HL-60/S4 treated with phorbol 12-myristate 13-acetate at 8.2 ng/mL for 4 days and 3 days (cell line): ENCODE measurements around the gene CACNA1D.
"Not testable (repeated sequence)": the region's sequence is repeated elsewhere in the genome, so short reads cannot be mapped to it uniquely, and the experiment has no call there.

Experiments
- in situ Hi-C: fragments of 300-500 bp; cut with MboI; formaldehyde crosslinking; loops from 2 replicates; pipeline ENCODE4 v1.15.0; 2022; ENCODE audit warnings: low sequenced_read_pairs

The CACNA1D gene

GRCh38 chr3:53570709-53571108, 76.3 kb downstream of the CACNA1D start:
- in situ Hi-C loops, result no loop called here

- in situ Hi-C loops, result no loop called here
Observed at GRCh38 chr3:53571264-53571663, 76.9 kb downstream of the CACNA1D start.

DNA sequence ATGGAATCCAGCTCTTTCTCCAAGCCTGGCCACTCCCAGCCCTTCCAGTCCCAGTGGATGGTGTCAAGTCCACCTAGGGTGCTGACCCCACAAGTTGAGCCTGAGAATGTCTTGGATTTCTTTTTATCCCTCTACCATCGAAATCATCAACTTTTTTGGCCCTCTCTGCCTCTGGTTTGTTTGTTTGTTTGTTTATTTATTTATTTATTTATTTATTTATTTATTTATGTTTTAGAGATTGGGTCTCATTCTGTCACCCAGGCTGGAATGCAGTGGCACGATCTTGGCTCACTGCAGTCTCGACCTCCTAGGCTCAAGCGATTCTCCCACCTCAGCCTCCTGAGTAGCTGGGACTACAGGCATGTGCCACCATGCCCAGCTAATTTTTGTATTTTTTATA, 77.8 kb downstream of the CACNA1D start:
- in situ Hi-C loops, result not testable (repeated sequence)

GRCh38 chr3:53577506-53577905, 83.1 kb downstream of the CACNA1D start:
- in situ Hi-C loops, result no loop called here

DNA sequence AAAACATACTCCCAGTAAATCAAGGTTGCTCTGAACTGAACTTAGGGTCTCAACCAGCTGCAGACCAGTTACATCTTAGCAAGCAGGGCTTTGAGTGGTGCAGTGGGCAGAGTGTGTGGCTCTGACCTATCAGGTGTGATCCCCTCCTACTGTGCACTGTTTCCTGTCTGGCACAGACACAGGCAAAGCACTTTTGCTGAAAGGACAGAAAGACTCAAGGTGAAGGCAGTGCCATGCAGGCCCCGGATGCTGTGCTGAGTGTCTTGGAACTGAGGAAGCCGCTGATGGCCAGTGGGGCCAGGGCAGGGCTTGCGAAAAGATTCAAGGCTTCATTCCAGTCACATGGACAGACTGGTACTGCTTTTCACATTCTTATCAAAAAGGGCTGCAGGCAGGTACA, 85.2 kb downstream of the CACNA1D start:
- in situ Hi-C loops, result no loop called here

GRCh38 chr3:53581671-53582070, 87.3 kb downstream of the CACNA1D start:
- in situ Hi-C loops, result no loop called here

GRCh38 chr3:53583161-53583690, 88.8 kb downstream of the CACNA1D start:
- in situ Hi-C loops, result no loop called here

DNA sequence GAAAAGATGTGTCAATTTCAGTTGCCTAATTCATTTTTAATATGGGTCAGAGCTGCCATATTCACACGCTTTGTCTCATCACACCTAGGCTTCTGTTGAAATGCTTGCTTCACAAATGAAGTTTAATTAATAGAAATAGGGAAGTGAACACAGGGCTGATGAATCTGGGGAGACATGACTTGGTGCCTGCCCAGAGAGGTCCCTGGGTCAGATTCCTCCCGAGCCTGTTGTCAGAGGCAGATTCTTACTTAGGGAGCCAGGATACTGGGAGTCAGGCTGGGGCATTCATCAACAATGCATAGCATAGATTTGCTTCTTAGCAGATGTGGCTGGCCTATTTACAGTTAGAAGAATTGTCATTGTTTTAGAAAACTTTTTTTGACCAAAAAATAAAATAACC, 90.6 kb downstream of the CACNA1D start:
- in situ Hi-C loops, result no loop called here

- in situ Hi-C loops, result no loop called here
Observed at GRCh38 chr3:53585627-53586026, 91.2 kb downstream of the CACNA1D start.

- in situ Hi-C loops, result no loop called here
Observed at GRCh38 chr3:53588122-53588521, 93.7 kb downstream of the CACNA1D start.

- in situ Hi-C loops, result no loop called here
Observed at GRCh38 chr3:53589201-53589600, 94.8 kb downstream of the CACNA1D start.

- in situ Hi-C loops, result no loop called here
Observed at GRCh38 chr3:53589806-53590205, 95.4 kb downstream of the CACNA1D start.

DNA sequence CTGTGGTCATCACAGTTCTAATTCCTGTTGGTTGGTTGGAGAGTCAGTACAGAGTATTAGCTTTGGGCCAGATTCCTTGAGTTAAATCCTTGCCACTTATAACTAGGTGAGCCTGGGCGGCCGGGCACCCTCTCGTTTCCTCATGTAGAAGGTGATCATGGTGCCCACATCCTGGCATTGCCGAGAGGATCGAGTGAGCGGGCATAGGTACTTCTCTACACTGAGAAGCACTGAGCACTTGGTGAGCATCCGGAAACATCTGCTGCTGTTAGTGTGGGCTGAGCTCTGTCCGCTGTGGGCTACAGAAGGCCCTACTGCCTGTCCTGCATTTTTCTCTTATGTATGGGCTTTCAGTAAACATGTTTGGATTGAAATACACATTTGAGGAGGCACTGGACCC, 96.2 kb downstream of the CACNA1D start:
- in situ Hi-C loops, result no loop called here

- in situ Hi-C loops, result no loop called here
Observed at GRCh38 chr3:53591646-53592045, 97.2 kb downstream of the CACNA1D start.

DNA sequence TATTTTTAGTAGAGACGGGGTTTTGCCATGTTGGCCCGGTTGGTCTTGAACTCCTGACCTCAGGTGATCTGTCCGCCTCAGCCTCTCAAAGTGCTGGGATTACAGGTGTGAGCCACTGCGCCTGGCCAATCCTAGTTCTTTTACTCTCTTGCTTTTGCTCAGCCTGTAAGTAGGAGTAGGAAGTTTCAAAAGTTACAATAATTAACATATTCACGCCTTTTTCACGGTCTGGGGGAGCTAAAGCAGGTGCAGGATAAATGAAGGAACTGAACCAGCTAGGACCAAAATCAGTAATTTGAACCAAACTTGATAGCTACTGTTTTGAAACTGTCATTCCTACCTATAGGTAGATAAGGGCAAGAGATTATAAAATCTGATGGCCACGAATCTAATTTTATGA, 98.5 kb downstream of the CACNA1D start:
- in situ Hi-C loops, result no loop called here

GRCh38 chr3:53593611-53594010, 99.2 kb downstream of the CACNA1D start:
- in situ Hi-C loops, result no loop called here

- in situ Hi-C loops, result no loop called here
Observed at GRCh38 chr3:53594276-53594675, 99.9 kb downstream of the CACNA1D start.

GRCh38 chr3:53595660-53596059, 101.2 kb downstream of the CACNA1D start:
- in situ Hi-C loops, result no loop called here

DNA sequence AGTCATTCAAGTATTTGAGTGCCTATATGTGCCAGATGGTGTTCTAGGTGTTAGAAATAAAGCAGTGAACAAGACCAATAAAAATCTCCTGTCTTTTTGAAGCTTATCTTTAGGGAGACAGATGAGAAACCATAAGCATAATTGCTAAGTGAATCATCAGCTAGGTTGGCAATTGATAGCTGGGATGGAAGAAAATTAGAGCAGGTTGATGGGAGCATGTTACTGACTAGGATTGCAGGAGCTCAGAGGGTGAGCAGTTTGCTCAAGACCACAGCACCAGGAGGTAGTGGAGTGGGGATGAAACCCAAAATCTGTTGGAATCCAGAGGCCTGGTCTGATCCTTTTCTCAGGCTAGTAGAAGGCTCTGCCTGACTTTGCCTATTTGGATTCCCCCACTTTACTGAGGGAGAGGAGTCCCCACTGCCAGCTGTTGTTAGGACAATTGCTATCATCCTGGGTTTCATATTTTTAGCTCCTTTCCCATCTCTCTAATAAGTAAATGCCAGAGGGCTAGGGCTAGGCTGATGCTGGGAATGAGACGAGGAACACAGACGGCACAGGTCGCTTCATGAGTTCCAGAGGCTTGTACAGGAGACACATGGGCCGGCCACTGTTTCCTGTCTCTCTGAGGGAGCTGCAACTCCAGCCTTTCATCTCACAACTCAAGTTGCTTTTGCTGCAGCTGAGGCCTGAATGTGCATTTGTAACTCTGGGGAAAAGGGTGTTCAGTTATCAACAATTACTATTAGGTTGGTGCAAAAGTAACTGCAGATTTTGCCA, 102.9 kb downstream of the CACNA1D start:
- in situ Hi-C loops, result no loop called here

DNA sequence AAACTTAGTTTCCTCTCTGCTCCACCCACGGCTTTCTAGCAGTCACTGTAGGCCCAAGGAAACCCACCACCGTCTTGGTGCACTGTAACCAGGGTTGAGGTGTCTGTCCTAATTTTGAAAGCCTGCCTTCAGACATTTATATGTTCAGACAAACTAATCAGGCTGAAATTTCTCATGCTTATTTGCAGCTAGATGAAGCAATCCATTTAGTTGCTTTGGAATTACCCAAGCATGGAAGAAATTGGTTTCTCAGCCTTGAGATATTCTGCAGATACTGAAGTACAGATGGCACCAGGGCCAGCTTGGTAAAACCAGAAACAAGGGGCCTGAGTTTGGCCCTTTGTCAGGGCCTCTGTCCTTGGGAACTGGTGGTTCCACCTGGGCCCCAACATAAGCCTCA, 105.4 kb downstream of the CACNA1D start:
- in situ Hi-C loops, result no loop called here

DNA sequence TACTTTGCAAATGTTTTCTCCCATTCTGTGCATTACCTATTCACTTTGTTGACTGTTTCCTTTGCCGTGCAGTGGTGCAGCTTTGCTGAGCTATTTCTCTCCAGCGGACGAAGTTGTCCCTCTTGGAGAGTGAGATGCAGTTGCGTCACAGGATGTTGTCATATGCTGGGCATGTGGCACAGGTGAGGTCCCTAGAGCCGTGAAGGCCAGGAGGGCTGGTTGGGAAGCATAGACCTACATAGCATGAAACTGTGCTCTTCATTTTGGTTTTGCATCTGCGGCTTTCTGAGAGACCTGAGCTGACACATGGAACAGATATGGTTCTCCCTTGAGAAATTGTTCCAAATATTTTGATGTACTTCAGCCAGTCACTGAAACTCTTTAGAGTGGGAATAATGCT, 108.5 kb downstream of the CACNA1D start:
- in situ Hi-C loops, result no loop called here

DNA sequence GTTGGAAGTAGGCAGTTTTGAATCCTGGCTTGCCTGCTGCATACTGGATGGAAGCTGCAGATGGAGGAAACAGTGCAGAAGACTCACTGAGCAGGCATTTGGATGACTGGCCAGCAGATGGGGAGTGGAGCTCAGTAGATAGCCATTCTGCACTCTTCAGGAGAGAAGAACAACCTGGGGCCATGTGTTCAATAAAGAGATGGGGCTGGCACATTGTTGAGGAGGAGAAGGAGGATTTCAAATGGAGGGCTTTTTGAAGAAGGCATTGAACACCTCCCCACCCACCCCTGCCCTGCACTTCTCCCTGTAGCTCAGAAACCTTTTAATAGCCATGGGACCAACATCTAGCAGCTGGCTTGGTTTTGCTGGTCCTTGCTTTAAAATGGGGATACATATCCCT, 109.8 kb downstream of the CACNA1D start:
- in situ Hi-C loops, result no loop called here

DNA sequence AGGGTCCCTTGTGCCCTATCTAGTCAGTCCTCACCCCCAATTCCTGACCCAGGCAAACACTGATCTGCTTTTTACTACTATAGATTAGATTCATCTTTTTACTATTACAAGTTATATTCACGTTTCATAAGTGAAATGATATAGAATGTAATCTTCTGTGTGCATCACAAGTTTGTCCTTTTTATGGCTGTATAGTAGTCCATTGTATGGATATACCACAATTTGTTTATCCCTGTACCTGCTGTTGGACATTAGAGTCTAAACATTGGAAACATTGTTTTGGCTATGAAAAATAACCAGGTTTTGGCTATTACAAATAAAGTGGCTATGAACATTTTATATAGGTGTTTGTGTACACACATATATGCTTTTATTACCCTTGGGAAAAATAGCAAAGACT, 112.4 kb downstream of the CACNA1D start:
- in situ Hi-C loops, result no loop called here
